IPS DF 6.9 (cell line): ENCODE data around the gene LPP.

Experiments used
- DNase-seq: peaks from one replicate; pipeline ENCODE4 v3.0.0-alpha.2; 2013; ENCODE audit warnings: low read depth, low spot score
- H3K27ac ChIP-seq: one replicate; pipeline ENCODE4 v1.5.1; 2013; ENCODE audit warnings: low read length, control low read depth
- H3K27me3 ChIP-seq: 2 replicates; pipeline ENCODE4 v1.6.1; 2013; ENCODE audit warnings: mild to moderate bottlenecking, low read length; ENCODE audit not compliant: control insufficient read depth, insufficient read depth
- H3K36me3 ChIP-seq: 2 replicates; pipeline ENCODE4 v1.6.1; 2013; ENCODE audit warnings: low read length; ENCODE audit not compliant: control insufficient read depth, insufficient read depth
- H3K4me1 ChIP-seq: 2 replicates; pipeline ENCODE4 v1.6.1; 2013; ENCODE audit warnings: low read length; ENCODE audit not compliant: control insufficient read depth, insufficient read depth
- H3K4me3 ChIP-seq: 2 replicates; pipeline ENCODE4 v1.5.1; 2013; ENCODE audit warnings: mild to moderate bottlenecking, low read length
- H3K9me3 ChIP-seq: 2 replicates; pipeline ENCODE4 v1.6.1; 2013; ENCODE audit warnings: low read length, inconsistent platforms; ENCODE audit not compliant: control insufficient read depth, insufficient read depth
- WGBS: extraction: QIAGEN DNeasy Blood & Tissue Kit; methylation state at CpG from one replicate; pipeline ENCODE4 v1.1.7; 2013; ENCODE audit warnings: mixed read lengths, missing lambda C conversion rate; ENCODE audit not compliant: insufficient read length, insufficient coverage; 5-methylcytosine and 5-hydroxymethylcytosine counted together

Gene LPP

GRCh38 chr3:188497021-188497420 lies 343.1 kb downstream of the LPP start:
- no peaks in the 10 kb centered on the region for H3K9me3 ChIP-seq
- H3K27ac ChIP-seq: no peak overlapping the region
- no peaks in the 10 kb centered on the region for H3K36me3 ChIP-seq
- H3K4me3 ChIP-seq: no peak overlapping the region
- H3K27me3 ChIP-seq: no peaks in the 10 kb centered on the region
- no CpG with 5 or more reads among the region's 4 CpGs for WGBS
- H3K4me1 ChIP-seq: no peaks in the 10 kb centered on the region
- DNase-seq: no peak

- no peak overlapping the region for H3K4me3 ChIP-seq
- H3K27me3 ChIP-seq: no peaks in the 10 kb centered on the region
- no peaks in the 10 kb centered on the region for H3K9me3 ChIP-seq
- H3K36me3 ChIP-seq: no peaks in the 10 kb centered on the region
- DNase-seq: no peak
- WGBS: no CpG with 5 or more reads among the region's 3 CpGs
- no peaks in the 10 kb centered on the region for H3K4me1 ChIP-seq
- H3K27ac ChIP-seq: no peak overlapping the region
These were observed 349.7 kb downstream of the LPP start for GRCh38 chr3:188503647-188504046.

GRCh38 chr3:188505151-188505550 lies 351.2 kb downstream of the LPP start:
- Histone ChIP-seq H3K9me3 (no peaks in the 10 kb centered on the region), H3K4me3 (no peak overlapping the region), H3K4me1 (no peaks in the 10 kb centered on the region), H3K27me3 (no peaks in the 10 kb centered on the region), H3K27ac (no peak overlapping the region), H3K36me3 (no peaks in the 10 kb centered on the region)
- no peak for DNase-seq
- no CpG with 5 or more reads among the region's 3 CpGs for WGBS

GRCh38 chr3:188505911-188506310 lies 352.0 kb downstream of the LPP start:
- DNase-seq: no peak
- no peak overlapping the region for H3K4me3 ChIP-seq
- WGBS: no CpG with 5 or more reads among the region's 2 CpGs
- no peaks in the 10 kb centered on the region for H3K9me3 ChIP-seq
- no peaks in the 10 kb centered on the region for H3K4me1 ChIP-seq
- no peak overlapping the region for H3K27ac ChIP-seq
- no peaks in the 10 kb centered on the region for H3K27me3 ChIP-seq
- H3K36me3 ChIP-seq: no peaks in the 10 kb centered on the region

- no peaks in the 10 kb centered on the region for H3K9me3 ChIP-seq
- H3K4me3 ChIP-seq: no peak overlapping the region
- no peaks in the 10 kb centered on the region for H3K27me3 ChIP-seq
- no peaks in the 10 kb centered on the region for H3K4me1 ChIP-seq
- H3K27ac ChIP-seq: no peak overlapping the region
- H3K36me3 ChIP-seq: no peaks in the 10 kb centered on the region
- no peak for DNase-seq
- no CpG with 5 or more reads among the region's 1 CpG for WGBS
These were observed 352.5 kb downstream of the LPP start for GRCh38 chr3:188506446-188506845.

- no CpG with 5 or more reads among the region's 5 CpGs for WGBS
- H3K4me3 ChIP-seq: no peak overlapping the region
- no peaks in the 10 kb centered on the region for H3K9me3 ChIP-seq
- no peak for DNase-seq
- no peaks in the 10 kb centered on the region for H3K4me1 ChIP-seq
- no peaks in the 10 kb centered on the region for H3K36me3 ChIP-seq
- no peaks in the 10 kb centered on the region for H3K27me3 ChIP-seq
- no peak overlapping the region for H3K27ac ChIP-seq
These were observed 353.3 kb downstream of the LPP start for GRCh38 chr3:188507244-188507720.

- WGBS: no CpG with 5 or more reads among the region's 6 CpGs
- Histone ChIP-seq H3K9me3 (no peaks in the 10 kb centered on the region), H3K4me3 (no peak overlapping the region), H3K36me3 (no peaks in the 10 kb centered on the region), H3K4me1 (no peaks in the 10 kb centered on the region), H3K27me3 (no peaks in the 10 kb centered on the region), H3K27ac (no peak overlapping the region)
- DNase-seq: no peak
These were observed 354.5 kb downstream of the LPP start for GRCh38 chr3:188508454-188508853.

- H3K27ac ChIP-seq: no peak overlapping the region
- H3K36me3 ChIP-seq: no peaks in the 10 kb centered on the region
- no peaks in the 10 kb centered on the region for H3K4me1 ChIP-seq
- H3K27me3 ChIP-seq: no peaks in the 10 kb centered on the region
- no CpG with 5 or more reads among the region's 3 CpGs for WGBS
- DNase-seq: no peak
- H3K9me3 ChIP-seq: no peaks in the 10 kb centered on the region
- H3K4me3 ChIP-seq: no peak overlapping the region
These were observed 355.4 kb downstream of the LPP start for GRCh38 chr3:188509316-188509715.

GRCh38 chr3:188510366-188510765 lies 356.4 kb downstream of the LPP start:
- Histone ChIP-seq H3K4me3 (no peak overlapping the region), H3K4me1 (no peaks in the 10 kb centered on the region), H3K9me3 (no peaks in the 10 kb centered on the region), H3K27ac (no peak overlapping the region), H3K36me3 (no peaks in the 10 kb centered on the region), H3K27me3 (no peaks in the 10 kb centered on the region)
- no peak for DNase-seq
- WGBS: no CpG with 5 or more reads among the region's 3 CpGs

- Histone ChIP-seq H3K4me3 (no peak overlapping the region), H3K27me3 (no peaks in the 10 kb centered on the region), H3K4me1 (no peaks in the 10 kb centered on the region), H3K27ac (no peak overlapping the region), H3K9me3 (no peaks in the 10 kb centered on the region), H3K36me3 (no peaks in the 10 kb centered on the region)
- no peak for DNase-seq
- 100% methylated on average over 1 of the region's 7 CpGs for WGBS
These were observed 359.8 kb downstream of the LPP start for GRCh38 chr3:188513662-188514328.

- DNase-seq: no peak
These were observed 362.6 kb downstream of the LPP start for GRCh38 chr3:188516515-188516914.

More at GRCh38 chr3:188516515-188516914, 362.6 kb downstream of the LPP start:
- no CpG with 5 or more reads among the region's 2 CpGs for WGBS
- no peaks in the 10 kb centered on the region for H3K9me3 ChIP-seq
- no peaks in the 10 kb centered on the region for H3K4me1 ChIP-seq
- no peaks in the 10 kb centered on the region for H3K36me3 ChIP-seq
- no peak overlapping the region for H3K4me3 ChIP-seq
- no peaks in the 10 kb centered on the region for H3K27me3 ChIP-seq
- no peak overlapping the region for H3K27ac ChIP-seq
